HG03103 (cell line): ENCODE measurements around the gene CPLX1.

Experiments used
- ATAC-seq: cut with Tn5 transposase; IDR thresholded peaks from one replicate; pipeline ENCODE4 v1.9.1; 2021; ENCODE audit warnings: low read depth; ENCODE audit not compliant: unreplicated experiment

Gene CPLX1

DNA sequence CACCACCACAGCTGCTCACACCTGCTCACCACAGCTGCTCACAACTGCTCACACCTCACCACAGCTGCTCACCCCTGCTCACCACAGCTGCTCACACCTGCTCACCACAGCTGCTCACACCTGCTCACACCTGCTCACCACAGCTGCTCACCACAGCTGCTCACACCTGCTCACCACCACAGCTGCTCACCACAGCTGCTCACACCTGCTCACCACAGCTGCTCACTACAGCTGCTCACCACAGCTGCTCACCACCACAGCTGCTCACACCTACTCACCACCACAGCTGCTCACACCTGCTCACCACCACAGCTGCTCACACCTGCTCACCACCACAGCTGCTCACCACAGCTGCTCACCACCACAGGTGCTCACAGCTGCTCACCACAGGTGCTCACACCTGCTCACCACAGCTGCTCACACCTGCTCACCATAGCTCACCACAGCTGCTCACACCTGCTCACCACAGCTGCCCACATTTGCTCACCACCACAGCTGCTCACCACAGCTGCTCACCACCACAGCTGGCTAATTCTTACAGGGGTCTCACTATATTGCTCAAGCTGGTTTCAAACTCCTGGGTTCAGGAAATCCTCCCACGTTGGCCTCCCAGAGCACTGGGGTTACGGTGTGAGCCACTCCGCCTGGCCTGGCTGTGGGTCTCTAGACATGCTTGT is 30.4 kb upstream of the CPLX1 start:
- no peak for ATAC-seq

DNA sequence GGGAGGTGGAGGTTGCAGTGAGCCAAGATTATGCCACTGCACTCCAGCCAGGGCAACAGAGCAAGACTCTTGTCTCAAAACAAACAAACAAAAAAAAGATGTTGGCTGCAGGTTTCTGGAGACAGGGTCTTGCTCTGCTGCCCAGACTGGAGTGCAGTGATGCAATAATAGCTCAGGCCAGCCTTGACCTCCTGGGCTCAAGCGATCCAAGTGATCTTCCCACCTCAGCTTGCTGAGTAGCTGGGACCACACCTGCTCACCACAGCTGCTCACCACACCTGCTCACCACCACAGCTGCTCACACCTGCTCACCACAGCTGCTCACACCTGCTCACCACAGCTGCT is 29.9 kb upstream of the CPLX1 start:
- ATAC-seq, result no peak

DNA sequence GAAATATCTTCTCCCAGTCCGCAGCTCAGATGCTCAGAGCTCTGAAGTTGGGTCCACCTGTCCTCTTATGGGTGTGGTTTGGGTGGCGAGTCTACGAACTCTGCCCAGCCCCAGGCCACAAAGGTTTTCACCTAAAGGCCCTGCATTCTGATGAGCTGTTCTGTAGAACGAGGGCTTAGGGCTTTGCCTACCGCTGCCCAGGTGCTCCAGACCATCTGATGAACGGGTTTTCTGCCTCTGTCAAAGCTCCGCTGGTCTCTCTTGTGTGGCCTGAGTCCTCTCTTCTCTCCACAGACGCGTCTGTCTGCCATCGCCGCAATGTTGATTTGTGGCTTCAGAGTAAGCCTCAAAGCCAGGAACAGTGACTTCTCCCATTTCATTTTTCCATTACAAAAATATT is 28.4 kb upstream of the CPLX1 start:
- no peak for ATAC-seq

DNA sequence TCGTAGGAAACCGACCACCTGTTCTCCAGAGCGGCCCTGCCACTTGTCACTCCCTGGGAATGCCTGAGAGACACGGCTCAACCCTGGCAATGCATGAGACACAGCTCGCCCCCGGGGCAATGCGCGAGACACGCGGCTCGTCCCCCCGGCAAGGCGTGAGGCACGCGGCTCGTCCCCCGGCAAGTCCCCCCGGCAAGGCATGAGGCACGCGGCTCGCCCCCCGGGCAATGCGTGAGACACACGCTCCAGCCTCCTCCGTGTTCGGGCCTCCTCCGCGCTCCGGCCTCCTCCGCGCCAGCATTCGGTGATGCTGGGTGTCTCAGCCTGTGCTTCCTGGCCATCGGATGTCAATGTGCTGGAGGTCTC is 27.5 kb upstream of the CPLX1 start:
- ATAC-seq, result no peak

DNA sequence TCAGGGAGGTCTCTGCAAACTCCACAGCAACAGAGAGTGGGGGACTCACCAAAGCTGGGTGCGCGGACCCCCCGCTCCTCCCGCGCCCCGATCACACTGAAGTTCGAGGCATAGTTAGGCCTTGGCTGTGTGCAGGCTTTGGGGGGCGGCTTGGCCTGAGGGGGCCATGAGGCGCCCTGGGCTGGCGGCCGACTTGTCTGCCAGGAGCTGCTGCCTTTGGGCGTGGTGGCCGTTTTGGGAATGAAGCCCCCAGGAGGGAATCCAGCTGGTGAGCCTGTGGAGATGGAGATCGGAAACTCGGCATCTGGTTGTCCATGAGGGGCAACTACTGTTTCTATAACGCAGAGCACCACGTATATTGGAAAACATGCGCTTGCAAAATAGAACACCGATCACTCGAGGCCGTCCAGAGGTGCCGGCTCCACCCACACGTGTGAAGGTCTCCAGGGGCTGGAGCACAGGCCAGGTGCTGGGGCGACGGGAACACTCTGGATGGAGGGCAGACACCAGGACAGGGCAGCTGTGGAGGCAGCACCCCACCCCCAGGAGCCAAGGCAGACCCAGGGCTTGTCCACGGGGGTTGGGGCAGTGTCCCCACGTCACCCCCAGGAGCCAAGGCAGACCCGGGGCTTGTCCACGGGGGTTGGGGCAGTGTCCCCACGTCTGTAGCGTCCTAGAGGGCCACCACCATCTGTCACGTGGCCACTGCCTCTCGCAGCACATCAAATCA is 25.9 kb upstream of the CPLX1 start:
- no peak for ATAC-seq

DNA sequence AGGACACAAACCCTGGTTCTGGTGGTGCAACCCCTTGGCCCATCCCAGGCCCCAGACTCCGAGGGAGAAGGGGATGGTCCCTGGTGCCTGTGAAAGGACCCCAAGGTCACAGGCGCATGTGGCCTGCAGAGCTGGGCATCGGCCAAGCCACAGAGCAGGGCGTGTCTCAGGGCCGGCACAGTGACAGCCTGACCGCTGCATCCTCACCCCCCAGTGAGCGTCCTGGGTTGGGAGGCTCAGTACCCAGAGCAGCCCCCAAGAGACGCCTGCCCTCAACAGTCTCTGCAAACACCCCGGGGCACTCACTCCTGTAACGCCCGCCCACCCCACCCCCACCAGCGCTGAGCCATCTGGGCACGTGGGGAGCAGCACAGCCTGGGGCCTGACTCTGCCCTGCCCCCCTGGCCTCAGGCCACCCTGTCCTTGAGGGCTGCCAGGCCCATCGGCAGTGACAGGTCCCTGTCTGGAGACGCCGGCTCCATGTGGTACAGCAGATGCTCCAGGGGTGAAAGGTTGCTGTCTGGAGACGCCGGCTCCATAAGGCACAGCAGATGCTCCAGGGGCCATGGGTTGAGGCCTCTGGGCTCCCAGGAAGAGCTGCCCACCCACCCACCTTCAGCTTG is 24.5 kb upstream of the CPLX1 start:
- ATAC-seq, result no peak

DNA sequence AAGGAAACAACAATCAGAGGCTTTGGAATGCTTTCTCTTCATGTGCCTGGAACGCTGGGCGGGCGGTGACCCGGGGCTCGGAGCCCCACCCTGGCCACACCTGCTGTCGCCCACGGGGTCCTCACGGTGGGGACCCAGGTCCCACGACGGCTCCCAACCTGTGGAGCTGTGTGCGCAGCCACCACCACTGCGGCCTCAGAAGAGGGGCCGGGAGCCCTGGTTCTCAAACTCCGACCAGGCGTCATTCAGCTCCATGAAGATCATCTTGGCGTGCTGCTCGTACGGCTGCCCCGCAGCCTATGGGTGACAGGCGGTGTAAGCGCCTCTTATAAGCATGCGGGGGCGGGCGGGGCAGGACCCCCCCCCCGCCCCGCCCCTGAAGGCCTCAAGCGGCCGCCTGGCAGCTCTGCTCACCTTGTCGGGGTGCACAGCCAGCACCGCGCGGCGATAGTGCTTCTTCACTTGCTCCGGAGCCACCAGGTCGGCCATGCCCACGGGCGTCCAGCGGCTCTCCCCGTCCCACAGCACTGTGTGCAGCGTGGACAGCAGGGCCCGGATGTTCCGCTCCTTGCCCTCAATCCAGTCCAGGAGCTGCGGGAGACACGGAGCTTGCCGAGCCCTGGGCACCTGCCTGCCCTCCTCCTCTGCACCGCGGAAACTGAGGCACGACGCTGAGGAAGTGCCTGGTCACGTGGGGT is 23.7 kb upstream of the CPLX1 start:
- no peak for ATAC-seq

DNA sequence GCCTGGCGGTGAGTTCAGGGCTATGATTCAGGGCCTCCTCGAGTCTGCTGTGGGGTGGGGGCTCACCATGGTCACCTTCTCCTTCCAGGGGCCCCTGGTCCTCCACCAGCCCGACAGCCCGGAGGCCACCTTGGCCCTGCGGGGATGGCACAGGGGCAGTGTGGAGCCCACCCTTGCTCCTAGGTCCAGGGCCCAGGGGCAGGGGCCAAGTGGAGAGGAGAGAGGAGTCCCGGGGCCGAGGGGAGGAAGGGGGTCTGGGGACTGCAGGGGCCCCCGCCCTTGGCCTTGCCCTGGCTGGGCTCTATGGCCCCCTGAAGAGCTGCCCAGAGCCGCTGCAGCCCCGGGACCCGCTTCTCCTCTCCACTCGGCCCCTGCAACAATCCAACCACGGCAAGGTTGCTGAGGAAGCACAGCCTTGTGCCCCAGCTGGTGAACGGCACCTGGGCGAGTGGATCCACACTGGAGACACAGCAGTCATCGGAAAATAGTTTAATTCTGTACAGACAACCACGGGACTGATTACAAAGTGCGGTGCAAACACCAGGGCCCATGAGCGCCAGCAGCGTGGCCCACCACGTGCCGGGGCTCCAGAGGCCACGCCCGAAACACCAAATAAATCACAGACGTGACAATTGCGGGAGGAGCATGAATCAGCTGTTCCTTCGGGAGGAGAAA is 23.0 kb upstream of the CPLX1 start:
- ATAC-seq, result no peak

DNA sequence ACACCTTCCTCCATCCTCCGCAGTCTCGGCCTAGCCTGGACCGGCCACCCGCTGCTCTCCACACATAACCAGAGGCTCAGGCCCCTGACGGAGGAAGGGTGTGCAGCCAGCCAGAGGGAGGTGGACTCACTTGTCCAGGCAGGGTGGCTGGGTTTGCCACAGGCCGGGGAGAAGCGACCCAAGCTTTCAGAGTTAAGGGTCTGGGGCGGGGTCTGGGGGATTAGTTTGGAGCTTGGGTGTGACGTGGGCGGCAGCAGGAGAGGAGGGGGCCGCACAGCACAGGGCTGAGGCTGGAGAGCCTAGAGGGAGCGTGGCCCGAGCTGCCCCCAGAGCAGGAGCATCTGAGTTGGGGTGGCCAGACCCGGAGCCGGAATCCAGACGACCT is 22.4 kb upstream of the CPLX1 start:
- ATAC-seq, result no peak

DNA sequence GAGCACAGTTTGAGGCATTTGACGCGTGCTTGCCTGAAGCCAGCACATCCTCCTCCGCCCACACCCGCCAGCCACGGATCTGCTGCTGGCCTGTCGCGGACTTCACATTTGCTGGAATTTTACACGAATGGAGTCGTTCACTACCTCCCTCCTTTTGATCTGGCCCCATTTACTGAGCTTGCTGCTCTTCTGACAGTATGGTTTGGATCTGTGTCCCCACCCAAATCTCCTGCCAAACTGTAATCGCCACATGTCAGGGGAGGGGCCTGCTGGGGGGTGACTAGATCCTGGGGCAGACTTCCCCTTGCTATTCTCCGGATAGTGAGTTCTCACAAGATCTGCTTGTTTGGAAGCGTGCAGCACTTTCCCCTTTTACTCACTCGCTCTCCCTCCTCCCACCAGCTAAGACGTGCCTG is 19.9 kb upstream of the CPLX1 start:
- no peak for ATAC-seq

DNA sequence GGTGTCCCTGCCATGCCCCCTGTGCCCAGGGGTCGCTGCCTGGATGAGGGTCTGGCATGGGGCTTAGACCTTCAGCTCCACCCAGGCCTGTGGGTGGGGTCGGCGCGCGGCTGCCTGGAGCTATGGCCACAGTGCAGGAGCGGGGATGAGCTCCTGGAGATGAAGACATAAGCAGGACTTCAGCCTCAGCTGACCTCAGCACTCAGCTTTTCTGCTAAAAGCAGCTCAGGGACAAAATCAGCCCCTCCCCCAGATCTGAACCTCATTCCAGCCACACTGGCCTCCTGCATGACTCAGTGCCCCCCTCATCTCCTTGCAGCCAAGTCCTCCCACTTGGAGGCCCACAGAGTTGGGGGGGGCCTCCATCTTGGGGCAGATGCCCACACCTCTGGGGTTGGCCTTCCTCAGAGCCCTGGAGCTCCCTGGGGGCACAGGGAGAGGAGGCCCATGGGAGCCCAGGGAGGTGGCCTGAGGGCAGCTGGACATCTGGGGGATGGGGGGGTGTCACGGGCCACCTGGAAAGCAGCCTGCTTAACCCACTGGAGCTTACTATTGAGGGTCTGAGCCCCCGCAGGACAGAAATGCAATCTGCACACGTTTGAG is 19.4 kb upstream of the CPLX1 start:
- ATAC-seq, result no peak

DNA sequence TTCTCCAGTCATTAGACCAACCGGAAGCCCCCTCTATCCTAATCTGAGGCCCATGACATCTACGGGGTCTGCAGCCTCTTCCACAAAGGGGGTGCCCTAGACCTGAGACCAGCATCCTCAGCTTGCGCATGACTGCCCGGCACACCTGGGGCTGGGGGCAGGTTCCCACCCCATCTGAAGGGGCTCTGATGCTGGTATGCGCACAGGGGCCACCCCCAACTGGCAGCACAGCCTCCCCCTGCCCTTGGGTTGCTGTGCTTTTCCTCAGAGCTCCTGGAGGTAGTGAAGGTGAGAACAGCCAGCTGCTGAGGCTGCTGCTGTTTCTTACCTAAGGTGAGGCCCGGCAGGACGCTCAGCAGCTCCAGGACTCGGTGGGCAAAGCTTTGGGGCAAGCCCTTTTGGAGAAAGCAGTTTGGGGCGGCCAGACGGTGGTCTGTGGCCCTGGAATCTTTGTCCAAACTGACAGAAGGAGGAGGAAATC is 18.9 kb upstream of the CPLX1 start:
- ATAC-seq, result no peak

DNA sequence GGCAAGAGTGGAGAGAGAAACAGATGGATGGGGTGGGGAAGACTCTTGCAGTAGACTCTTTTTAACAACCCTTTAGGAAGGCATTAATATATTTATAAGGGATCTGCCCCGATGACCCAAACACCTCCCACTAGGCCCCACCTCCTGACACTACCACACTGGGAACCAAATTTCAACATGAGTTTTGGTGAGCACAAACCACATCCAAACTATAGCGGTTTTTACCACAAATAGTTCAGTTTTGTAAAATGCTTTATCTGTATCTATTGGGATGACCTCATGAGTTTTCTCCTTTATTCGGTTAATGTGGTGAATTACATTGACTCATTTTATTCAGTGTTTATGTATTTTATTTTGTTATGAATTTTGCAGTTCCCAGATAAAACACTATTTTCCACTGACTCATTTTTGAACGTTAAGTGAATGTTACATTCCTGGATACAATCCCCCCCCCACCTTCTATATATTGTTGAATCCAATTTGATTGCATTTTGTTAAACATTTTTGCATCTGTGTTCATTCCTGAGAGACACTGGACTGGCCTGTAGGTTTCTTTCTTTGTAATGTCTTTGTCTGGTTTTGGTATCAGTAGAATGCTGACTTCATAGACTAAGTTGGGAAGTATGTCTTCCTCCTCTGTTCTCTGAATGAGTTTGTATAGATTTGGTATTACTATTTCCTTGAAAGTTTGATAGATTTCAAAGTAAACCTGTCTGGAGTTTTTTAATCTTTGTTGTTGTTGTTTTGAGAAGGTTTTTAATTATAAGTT is 13.9 kb upstream of the CPLX1 start:
- no peak for ATAC-seq

DNA sequence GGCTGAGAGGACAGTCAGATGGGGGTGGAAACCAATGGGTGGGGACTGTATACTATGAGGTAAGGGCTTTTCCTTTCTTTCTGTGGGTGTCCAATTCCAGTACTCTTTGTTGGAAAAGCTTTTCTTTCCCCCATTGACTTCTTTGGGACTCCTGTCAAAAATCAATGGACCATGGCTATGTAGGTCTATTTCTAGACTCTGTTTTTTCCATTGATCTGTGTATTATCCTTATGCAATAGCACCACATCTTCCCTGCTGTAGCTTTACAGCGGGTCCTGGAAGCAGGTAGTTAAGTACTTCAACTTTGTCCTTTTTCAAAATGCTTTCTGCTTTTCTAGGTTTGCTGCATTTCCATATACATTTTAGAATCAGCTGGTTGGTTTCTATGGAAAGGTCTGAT is 11.8 kb upstream of the CPLX1 start:
- ATAC-seq, result no peak

DNA sequence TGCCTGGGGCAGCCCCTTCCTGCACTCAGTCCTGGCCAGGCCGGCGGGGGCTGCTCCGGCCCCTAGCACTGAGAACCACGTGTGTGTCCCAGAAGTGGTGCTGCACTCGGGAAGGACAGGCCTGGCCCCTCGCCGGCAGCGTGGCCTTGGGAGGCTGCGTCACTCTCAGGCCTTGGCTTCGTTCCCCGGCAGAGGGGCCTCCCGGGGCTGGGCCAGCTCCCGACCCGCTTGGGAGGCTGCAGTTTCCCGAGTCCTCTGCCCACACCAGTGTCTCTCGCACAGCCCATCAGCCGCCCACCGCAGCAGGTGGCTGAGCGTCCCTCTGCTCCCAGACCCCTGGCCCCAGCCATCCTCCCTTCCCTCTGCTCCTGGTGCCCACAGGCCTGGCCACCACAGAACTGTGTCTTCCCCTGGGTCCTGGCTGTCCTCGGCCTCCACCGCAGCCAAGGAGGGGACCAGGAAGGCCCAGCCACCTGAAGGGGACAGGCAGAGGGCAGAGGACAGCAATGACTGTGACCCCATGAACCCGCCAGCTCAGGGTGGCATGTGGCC is 10.9 kb upstream of the CPLX1 start:
- no peak for ATAC-seq

DNA sequence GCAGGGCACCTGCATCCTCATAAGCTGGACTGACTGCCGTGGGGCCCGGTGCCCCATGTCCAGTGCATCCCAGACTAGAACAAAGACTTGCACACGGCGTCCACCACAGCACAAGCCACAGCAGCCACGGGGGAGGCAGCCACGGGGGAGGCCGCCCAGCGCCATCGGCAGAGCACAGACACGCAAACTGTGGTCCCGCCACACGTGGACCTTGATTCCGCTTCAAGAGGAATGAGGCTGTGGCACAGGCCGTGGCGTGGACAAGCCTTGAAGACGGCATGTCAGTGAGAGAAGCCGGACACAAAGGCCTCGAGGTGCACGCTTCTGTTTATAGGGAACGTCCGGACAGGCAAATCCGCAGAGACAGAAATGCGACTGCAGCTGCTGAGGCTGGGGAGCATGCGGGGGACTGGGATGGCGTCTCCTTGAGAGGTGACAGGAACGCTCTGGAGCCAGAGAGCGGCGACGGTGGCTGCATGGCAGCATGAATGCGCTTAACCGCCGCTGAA is 10.1 kb upstream of the CPLX1 start:
- no peak for ATAC-seq

DNA sequence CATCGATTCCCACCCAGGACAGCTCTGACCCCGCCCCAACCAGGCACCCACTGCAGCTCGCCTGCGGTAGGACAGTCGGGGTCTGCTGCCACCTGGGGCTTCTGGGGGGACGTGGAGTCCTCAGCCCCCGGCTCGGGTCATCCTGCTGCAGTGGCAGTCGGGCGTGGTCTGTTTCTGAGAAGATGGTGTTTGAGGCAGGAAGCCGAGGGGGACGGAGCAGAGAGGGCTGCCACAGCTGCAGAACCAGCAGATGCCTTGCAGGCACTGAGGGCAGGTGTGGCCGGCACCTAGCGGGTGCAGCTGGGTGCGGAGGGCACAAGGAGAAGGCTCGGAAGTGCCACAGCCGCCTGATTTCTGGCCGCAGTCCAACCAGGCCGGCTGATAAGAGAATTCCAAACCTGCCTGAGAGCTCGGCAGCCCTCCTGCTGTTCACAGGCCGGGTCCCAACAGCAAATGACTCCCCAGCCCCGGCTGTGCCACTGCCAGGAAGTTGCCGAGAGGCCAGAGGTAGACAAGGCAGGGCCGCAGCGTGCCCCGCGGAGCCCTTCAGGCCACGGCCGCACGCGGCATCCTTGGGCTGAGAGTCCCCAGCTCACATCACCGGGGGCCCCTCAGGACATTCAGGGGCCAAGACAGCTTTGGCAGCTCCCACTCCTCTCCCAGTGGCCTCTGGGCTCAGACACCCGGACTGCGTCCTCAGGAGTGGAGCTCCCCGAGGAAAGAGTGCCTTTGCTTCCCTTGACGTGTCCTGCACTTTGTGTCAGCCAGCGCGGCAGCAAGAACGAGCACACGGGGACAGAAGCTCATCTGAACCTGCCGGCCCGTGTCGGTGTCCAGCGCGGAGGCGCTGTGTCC is 9.4 kb upstream of the CPLX1 start:
- ATAC-seq, result no peak

DNA sequence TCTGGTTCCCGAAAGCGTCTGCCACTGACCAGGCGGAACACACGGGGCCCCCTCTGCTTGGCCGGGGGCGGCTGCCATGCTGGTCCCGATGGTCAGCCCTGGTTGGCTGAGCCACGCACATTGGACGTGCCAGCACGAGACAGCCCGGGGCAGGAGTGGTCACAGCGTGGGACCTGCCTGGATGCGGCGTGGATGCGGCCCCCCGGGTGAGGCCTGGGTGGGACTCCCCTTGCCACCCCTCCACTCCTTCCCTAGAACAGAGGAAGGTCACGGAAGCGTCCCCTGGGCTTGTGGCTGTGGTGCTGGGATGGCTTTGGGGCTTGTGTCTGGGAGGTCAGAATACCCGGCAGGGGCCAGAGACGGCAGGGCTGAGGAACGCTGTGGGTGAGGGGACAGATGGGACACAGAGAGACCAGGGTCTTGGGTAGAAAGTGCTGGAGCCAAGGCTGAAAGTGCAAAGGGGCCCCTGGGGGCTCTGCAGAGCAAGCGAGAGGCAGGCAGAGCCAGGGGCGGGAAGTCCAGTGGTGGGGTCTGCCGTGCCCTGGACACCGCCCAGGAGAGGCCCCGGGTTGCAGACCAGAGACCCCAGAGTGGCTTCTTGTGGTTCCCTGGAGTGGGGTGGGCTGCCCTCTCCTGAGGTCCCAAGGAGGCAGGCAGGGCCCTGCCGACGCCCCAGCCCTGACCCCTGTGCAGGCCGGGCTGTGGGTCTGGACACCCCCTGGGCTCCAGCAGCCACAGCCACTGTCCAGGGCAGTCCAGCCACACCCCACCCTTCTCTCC is 8.6 kb upstream of the CPLX1 start:
- ATAC-seq, result no peak
